Measurements from ENCODE around the gene CD58.

The CD58 gene

DNA sequence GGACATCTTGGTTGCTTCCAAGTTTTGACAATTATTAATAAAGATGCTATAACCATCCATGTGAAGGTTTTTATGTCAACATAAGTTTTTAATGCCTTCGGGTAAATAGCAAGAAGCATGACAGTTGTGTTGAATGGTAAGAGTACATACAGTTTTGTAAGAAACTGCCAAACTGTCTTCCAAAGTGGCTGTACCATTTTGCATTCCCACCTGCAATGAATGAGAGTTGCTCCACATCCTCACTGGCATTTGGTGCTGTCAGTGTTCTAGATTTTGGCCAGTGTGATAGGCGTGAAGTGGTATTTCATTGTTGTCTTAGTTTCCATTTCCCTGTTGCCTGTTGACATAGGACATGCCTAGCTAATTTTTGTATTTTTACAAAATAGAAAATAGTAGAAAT lies 45.4 kb downstream of the CD58 start:
- no peak overlapping the region for H3K4me3 ChIP-seq (replicated peaks; ENCODE audit: low read depth, low read length)
- TF ChIP-seq, protein P1, sequence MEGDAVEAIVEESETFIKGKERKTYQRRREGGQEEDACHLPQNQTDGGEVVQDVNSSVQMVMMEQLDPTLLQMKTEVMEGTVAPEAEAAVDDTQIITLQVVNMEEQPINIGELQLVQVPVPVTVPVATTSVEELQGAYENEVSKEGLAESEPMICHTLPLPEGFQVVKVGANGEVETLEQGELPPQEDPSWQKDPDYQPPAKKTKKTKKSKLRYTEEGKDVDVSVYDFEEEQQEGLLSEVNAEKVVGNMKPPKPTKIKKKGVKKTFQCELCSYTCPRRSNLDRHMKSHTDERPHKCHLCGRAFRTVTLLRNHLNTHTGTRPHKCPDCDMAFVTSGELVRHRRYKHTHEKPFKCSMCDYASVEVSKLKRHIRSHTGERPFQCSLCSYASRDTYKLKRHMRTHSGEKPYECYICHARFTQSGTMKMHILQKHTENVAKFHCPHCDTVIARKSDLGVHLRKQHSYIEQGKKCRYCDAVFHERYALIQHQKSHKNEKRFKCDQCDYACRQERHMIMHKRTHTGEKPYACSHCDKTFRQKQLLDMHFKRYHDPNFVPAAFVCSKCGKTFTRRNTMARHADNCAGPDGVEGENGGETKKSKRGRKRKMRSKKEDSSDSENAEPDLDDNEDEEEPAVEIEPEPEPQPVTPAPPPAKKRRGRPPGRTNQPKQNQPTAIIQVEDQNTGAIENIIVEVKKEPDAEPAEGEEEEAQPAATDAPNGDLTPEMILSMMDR (IDR thresholded peaks at IDR 0.05; ENCODE audit: low read depth, low read length, missing control alignments), result no peak
- no peak for DNase-seq (ENCODE audit: extremely low read depth, low read depth)

DNA sequence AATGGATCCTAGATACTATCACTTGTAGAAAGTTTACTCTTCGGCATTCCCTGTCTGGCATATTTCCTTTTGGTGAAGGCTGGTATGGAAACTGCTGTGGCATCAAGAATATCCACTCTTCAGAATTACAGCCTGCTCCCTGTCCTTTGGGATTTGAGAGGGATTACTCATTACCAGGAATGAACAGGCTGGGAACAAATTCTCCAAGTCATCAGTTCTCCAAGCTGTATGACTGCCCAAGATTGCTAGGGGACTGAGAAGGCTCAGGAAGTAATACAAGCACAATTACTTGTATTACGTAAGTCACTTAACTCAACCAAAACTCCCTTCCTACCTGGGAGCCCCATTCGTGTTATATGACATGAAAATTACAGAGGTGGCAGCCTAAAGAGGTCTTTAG lies 49.6 kb downstream of the CD58 start:
- DNase-seq (ENCODE audit: extremely low read depth, low read depth), result no peak
- TF ChIP-seq, protein P1 (IDR thresholded peaks at IDR 0.05; ENCODE audit: low read depth, low read length, missing control alignments), result no peak
- H3K4me3 ChIP-seq (replicated peaks; ENCODE audit: low read depth, low read length), result no peak overlapping the region

DNA sequence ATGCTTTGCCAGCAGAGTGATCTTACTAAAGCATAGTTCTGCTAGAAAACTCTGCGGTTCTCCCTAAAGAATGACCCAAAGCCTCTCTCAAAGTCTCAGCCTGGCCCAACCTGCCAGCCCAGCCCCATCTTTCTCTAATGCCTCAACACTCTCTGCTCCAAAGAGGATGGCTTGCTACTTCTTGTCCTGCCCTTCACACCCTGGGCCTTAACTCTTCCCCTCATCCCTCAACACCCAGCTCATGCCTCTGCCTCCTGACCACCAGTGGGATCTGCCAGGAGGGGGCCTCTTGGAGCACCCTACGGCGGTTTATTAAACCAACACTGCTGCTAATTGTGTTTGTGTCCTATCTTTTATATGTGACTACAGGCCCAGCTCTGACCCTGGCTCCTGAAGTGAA lies 52.4 kb downstream of the CD58 start:
- TF ChIP-seq, protein P1 (IDR thresholded peaks at IDR 0.05; ENCODE audit: low read depth, low read length, missing control alignments), result no peak
- no peak for DNase-seq (ENCODE audit: extremely low read depth, low read depth)
- no peak overlapping the region for H3K4me3 ChIP-seq (replicated peaks; ENCODE audit: low read depth, low read length)

DNA sequence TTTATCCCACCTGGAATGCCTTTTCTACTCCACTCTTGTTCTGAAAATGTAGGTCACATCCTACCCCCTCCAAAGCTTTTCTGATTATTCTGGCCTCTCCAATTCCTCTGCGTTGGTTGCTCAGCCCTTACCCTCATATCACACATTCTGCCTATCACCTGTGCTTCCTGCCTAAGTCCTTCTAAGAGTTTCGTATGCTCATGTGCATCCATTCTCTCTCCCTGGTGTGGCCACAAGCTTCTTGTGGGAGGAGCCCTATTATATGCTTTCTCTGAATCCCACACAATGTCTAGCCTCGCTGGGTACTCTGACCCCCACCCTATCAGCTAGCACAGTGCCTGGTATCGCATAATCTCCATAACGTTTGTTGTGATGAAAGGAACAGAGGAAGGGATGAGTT lies 54.2 kb downstream of the CD58 start:
- H3K4me3 ChIP-seq (replicated peaks; ENCODE audit: low read depth, low read length), result no peak overlapping the region
- TF ChIP-seq, protein P1 (IDR thresholded peaks at IDR 0.05; ENCODE audit: low read depth, low read length, missing control alignments), result no peak

DNA sequence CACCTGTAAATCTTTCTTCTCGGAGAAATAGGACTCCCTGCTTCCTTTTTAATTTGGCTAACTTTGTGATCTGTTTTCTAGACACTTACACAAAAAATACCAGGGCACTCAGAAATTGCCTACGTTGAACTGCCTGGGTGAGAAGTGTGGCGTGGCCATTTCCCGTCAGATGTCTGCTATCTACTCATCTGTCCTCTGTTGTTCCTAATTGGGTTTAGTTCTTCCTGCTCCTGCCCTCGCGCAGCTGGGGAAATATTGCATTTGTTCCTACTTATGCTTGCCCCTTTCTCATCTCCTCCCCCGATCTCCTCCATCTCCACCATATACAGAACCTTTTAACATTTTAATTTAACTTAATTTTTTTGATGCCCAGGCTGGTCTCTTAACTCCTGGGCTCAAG lies 55.1 kb downstream of the CD58 start:
- DNase-seq (ENCODE audit: extremely low read depth, low read depth), result no peak
- no peak overlapping the region for H3K4me3 ChIP-seq (replicated peaks; ENCODE audit: low read depth, low read length)
- TF ChIP-seq, protein P1 (IDR thresholded peaks at IDR 0.05; ENCODE audit: low read depth, low read length, missing control alignments), result no peak

More for the DNA sequence above, 54.2 kb downstream of the CD58 start:
- DNase-seq (ENCODE audit: extremely low read depth, low read depth), result no peak

DNA sequence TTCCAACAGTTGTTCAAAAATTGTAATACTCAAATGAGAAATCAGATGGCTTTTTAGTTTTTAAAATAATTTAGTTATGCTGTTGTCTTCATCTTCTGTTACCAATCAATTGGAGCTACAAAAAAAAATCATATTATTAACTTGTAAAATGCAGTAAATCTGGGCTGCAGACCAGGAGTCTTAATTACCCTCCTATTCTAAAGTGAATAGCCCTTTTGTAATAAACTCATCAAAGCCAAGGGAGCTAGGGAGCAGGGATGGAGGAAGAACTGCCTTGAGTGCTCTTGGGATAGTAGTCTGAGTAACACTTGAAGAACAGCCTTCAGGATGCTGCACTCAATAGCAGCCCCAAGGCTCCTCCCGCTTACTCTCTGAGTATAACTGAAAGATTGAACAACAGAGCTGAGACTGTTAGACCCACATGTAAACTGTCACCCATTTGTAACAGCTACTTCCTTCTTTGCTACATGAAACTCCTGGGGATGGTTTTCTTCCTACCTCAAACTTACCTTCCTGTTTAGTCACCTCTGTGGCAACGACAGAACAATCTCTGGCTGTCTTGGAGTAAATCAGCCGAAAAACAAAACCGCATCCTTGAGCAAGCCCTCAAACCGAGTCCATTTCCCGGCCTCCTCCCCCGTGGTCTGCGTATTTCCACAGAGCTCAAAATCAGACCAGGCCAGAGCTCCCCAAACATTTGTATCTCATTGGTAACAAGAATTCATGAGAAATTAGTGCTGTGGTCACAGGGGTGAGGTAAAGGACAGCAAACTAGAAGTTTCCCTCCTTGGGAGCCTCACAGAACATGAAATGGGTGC lies 55.9 kb downstream of the CD58 start:
- DNase-seq (ENCODE audit: extremely low read depth, low read depth), result no peak
- H3K4me3 ChIP-seq (replicated peaks; ENCODE audit: low read depth, low read length), result no peak overlapping the region
- TF ChIP-seq, protein P1 (IDR thresholded peaks at IDR 0.05; ENCODE audit: low read depth, low read length, missing control alignments), result no peak
